ENCODE data around the gene CDC14A.

The CDC14A gene

DNA sequence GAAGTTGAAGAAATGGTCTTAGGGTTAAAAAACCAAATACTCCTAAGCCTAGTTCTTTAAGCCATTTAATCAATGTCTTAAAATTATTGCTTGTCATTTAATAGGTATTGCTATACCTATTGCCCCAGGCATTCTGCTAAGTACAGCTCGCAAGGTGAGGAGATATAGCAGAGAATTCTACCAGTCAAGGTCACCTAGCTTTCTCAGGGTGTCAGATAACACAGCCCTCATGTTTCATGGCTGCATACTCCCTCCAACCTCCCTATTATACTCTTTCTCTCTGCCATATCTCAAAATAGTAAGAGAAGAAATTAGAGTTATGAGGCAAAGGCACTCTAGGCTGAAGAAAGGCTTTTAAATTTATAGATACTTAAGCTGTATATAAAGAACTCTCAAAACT, 117.3 kb downstream of the CDC14A start:
- no peaks in the 10 kb centered on the region for H3K9me3 ChIP-seq (ENCODE audit: insufficient read depth, low read depth, low read length)
- H3K4me1 ChIP-seq (ENCODE audit: control insufficient read depth in 1 of 2, insufficient read depth in 2 of 2, low read length in 2 of 2): no peaks in the 10 kb centered on the region
- H3K18ac ChIP-seq (ENCODE audit: low read length): no peak overlapping the region
- no peak for DNase-seq
- H3K79me2 ChIP-seq (ENCODE audit: control insufficient read depth, insufficient read depth, low read length, poor library complexity): no peaks in the 10 kb centered on the region
- no peak overlapping the region for H3K27ac ChIP-seq (ENCODE audit: low read depth, low read length)
- no peak overlapping the region for H2AK5ac ChIP-seq (ENCODE audit: low read length)
- no peak overlapping the region for H2BK12ac ChIP-seq (ENCODE audit: low read length)
- H3K27me3 ChIP-seq (ENCODE audit: insufficient read depth, low read length): no peaks in the 10 kb centered on the region
- no peak overlapping the region for H3K4me2 ChIP-seq (ENCODE audit: low read length)
- H3K4ac ChIP-seq (ENCODE audit: low read depth, low read length): no peak overlapping the region
- no peak overlapping the region for H4K8ac ChIP-seq (ENCODE audit: low read depth, low read length)
- H3K23ac ChIP-seq (ENCODE audit: low read length): no peak overlapping the region
- no peak overlapping the region for H4K91ac ChIP-seq (ENCODE audit: low read depth, low read length)
- no CpG with 5 or more reads among the region's 1 CpG for WGBS (ENCODE audit: extremely low coverage, insufficient coverage, insufficient read length)
- H3K79me1 ChIP-seq (ENCODE audit: low read length): no peaks in the 10 kb centered on the region
- H3K14ac ChIP-seq (ENCODE audit: low read length): no peak overlapping the region
- H2BK120ac ChIP-seq (ENCODE audit: insufficient read depth, low read length, poor library complexity): no peak overlapping the region
- no peak overlapping the region for H2AFZ ChIP-seq (ENCODE audit: insufficient read depth, low read length, poor library complexity)
- peaks cover 0 to 3% of the 10 kb centered on the region in 2 experiments for H3K36me3 ChIP-seq (ENCODE audit: control insufficient read depth in 1 of 2, insufficient read depth in 2 of 2, low read length in 2 of 2)
- H3K4me3 ChIP-seq (ENCODE audit: low read depth, low read length): no peak overlapping the region
- no peak overlapping the region for H2BK5ac ChIP-seq (ENCODE audit: low read depth, low read length, poor library complexity)
- no peak overlapping the region for H4K12ac ChIP-seq (ENCODE audit: low read depth, low read length)
- no peak overlapping the region for H3K9ac ChIP-seq (ENCODE audit: low read length)

GRCh38 chr1:100474834-100475233, 122.5 kb downstream of the CDC14A start:
- no peak overlapping the region for H3K9ac ChIP-seq (ENCODE audit: low read length)
- H4K8ac ChIP-seq (ENCODE audit: low read depth, low read length): no peak overlapping the region
- H3K14ac ChIP-seq (ENCODE audit: low read length): no peak overlapping the region
- no peak overlapping the region for H4K12ac ChIP-seq (ENCODE audit: low read depth, low read length)
- no peak overlapping the region for H2BK120ac ChIP-seq (ENCODE audit: insufficient read depth, low read length, poor library complexity)
- H4K91ac ChIP-seq (ENCODE audit: low read depth, low read length): no peak overlapping the region
- peaks cover 5 to 7% of the 10 kb centered on the region in 2 experiments for H3K36me3 ChIP-seq (ENCODE audit: control insufficient read depth in 1 of 2, insufficient read depth in 2 of 2, low read length in 2 of 2)
- H3K79me2 ChIP-seq (ENCODE audit: control insufficient read depth, insufficient read depth, low read length, poor library complexity): no peaks in the 10 kb centered on the region
- no peak overlapping the region for H2AFZ ChIP-seq (ENCODE audit: insufficient read depth, low read length, poor library complexity)
- no peaks in the 10 kb centered on the region for H3K27me3 ChIP-seq (ENCODE audit: insufficient read depth, low read length)
- no peak for DNase-seq
- H3K79me1 ChIP-seq (ENCODE audit: low read length): no peaks in the 10 kb centered on the region
- no peak overlapping the region for H3K4me3 ChIP-seq (ENCODE audit: low read depth, low read length)
- no peaks in the 10 kb centered on the region for H3K9me3 ChIP-seq (ENCODE audit: insufficient read depth, low read depth, low read length)
- no peak overlapping the region for H3K4me2 ChIP-seq (ENCODE audit: low read length)
- no peak overlapping the region for H2BK12ac ChIP-seq (ENCODE audit: low read length)
- H3K4ac ChIP-seq (ENCODE audit: low read depth, low read length): no peak overlapping the region
- H2AK5ac ChIP-seq (ENCODE audit: low read length): no peak overlapping the region
- H3K27ac ChIP-seq (ENCODE audit: low read depth, low read length): no peak overlapping the region
- no peak overlapping the region for H3K18ac ChIP-seq (ENCODE audit: low read length)
- H3K4me1 ChIP-seq (ENCODE audit: control insufficient read depth in 1 of 2, insufficient read depth in 2 of 2, low read length in 2 of 2): no peaks in the 10 kb centered on the region
- no peak overlapping the region for H3K23ac ChIP-seq (ENCODE audit: low read length)
- no peak overlapping the region for H2BK5ac ChIP-seq (ENCODE audit: low read depth, low read length, poor library complexity)

DNA sequence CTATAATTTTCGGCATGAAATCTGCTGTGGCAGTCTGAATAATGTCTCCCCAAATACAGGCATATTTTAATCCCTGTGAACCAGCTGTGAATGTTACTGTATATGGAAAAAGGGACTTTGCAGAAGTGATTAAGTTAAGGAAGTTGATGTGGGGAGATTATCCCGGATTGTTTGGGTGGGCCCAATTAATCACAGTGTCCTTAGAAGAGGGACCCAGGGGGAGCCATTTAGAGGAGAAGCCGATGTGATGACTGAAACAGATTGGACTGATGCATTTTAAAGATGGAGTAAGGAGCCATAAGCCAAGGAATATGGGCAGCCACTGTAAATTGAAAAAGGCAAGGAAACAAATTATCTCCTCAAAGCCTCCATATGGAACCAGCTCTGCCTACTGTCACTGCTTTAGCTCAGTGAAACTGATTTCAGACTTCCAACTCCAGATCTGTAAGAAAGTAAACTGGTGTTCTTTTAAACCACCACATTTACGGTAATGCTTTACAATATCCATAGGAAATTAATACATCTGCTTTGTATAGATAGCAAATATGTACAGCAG, 124.5 kb downstream of the CDC14A start:
- H3K18ac ChIP-seq (ENCODE audit: low read length): no peak overlapping the region
- no peak overlapping the region for H2BK120ac ChIP-seq (ENCODE audit: insufficient read depth, low read length, poor library complexity)
- no peaks in the 10 kb centered on the region for H3K4me1 ChIP-seq (ENCODE audit: control insufficient read depth in 1 of 2, insufficient read depth in 2 of 2, low read length in 2 of 2)
- H3K14ac ChIP-seq (ENCODE audit: low read length): no peak overlapping the region
- no peaks in the 10 kb centered on the region for H3K79me2 ChIP-seq (ENCODE audit: control insufficient read depth, insufficient read depth, low read length, poor library complexity)
- H4K12ac ChIP-seq (ENCODE audit: low read depth, low read length): no peak overlapping the region
- H3K9ac ChIP-seq (ENCODE audit: low read length): no peak overlapping the region
- no peak overlapping the region for H2BK5ac ChIP-seq (ENCODE audit: low read depth, low read length, poor library complexity)
- H2AK5ac ChIP-seq (ENCODE audit: low read length): no peak overlapping the region
- H3K4ac ChIP-seq (ENCODE audit: low read depth, low read length): no peak overlapping the region
- H4K8ac ChIP-seq (ENCODE audit: low read depth, low read length): no peak overlapping the region
- WGBS (ENCODE audit: extremely low coverage, insufficient coverage, insufficient read length): no CpG with 5 or more reads among the region's 4 CpGs
- no peak for DNase-seq
- H4K91ac ChIP-seq (ENCODE audit: low read depth, low read length): no peak overlapping the region
- no peak overlapping the region for H3K4me3 ChIP-seq (ENCODE audit: low read depth, low read length)
- no peaks in the 10 kb centered on the region for H3K79me1 ChIP-seq (ENCODE audit: low read length)
- no peak overlapping the region for H3K23ac ChIP-seq (ENCODE audit: low read length)
- H3K36me3 ChIP-seq (ENCODE audit: control insufficient read depth in 1 of 2, insufficient read depth in 2 of 2, low read length in 2 of 2): peaks cover 5 to 7% of the 10 kb centered on the region in 2 experiments
- H3K4me2 ChIP-seq (ENCODE audit: low read length): no peak overlapping the region
- H2BK12ac ChIP-seq (ENCODE audit: low read length): no peak overlapping the region
- no peak overlapping the region for H3K27ac ChIP-seq (ENCODE audit: low read depth, low read length)
- no peaks in the 10 kb centered on the region for H3K27me3 ChIP-seq (ENCODE audit: insufficient read depth, low read length)
- H3K9me3 ChIP-seq (ENCODE audit: insufficient read depth, low read depth, low read length): no peaks in the 10 kb centered on the region
- no peak overlapping the region for H2AFZ ChIP-seq (ENCODE audit: insufficient read depth, low read length, poor library complexity)

GRCh38 chr1:100478816-100479215, 126.5 kb downstream of the CDC14A start:
- Histone ChIP-seq H3K79me2 (ENCODE audit: control insufficient read depth, insufficient read depth, low read length, poor library complexity) (no peaks in the 10 kb centered on the region), H3K14ac (ENCODE audit: low read length) (no peak overlapping the region), H3K23ac (ENCODE audit: low read length) (no peak overlapping the region), H3K9ac (ENCODE audit: low read length) (no peak overlapping the region), H2BK5ac (ENCODE audit: low read depth, low read length, poor library complexity) (no peak overlapping the region), H2AFZ (ENCODE audit: insufficient read depth, low read length, poor library complexity) (no peak overlapping the region), H3K4me3 (ENCODE audit: low read depth, low read length) (no peak overlapping the region), H4K91ac (ENCODE audit: low read depth, low read length) (no peak overlapping the region), H3K27ac (ENCODE audit: low read depth, low read length) (no peak overlapping the region), H2AK5ac (ENCODE audit: low read length) (no peak overlapping the region), H3K4me2 (ENCODE audit: low read length) (no peak overlapping the region), H3K27me3 (ENCODE audit: insufficient read depth, low read length) (no peaks in the 10 kb centered on the region), H3K4ac (ENCODE audit: low read depth, low read length) (no peak overlapping the region), H3K36me3 (ENCODE audit: control insufficient read depth in 1 of 2, insufficient read depth in 2 of 2, low read length in 2 of 2) (peaks cover 5 to 7% of the 10 kb centered on the region in 2 experiments), H4K12ac (ENCODE audit: low read depth, low read length) (no peak overlapping the region), H3K18ac (ENCODE audit: low read length) (no peak overlapping the region), H4K8ac (ENCODE audit: low read depth, low read length) (no peak overlapping the region), H3K9me3 (ENCODE audit: insufficient read depth, low read depth, low read length) (no peaks in the 10 kb centered on the region), H3K79me1 (ENCODE audit: low read length) (no peaks in the 10 kb centered on the region), H2BK120ac (ENCODE audit: insufficient read depth, low read length, poor library complexity) (no peak overlapping the region), H2BK12ac (ENCODE audit: low read length) (no peak overlapping the region), H3K4me1 (ENCODE audit: control insufficient read depth in 1 of 2, insufficient read depth in 2 of 2, low read length in 2 of 2) (no peaks in the 10 kb centered on the region)
- no peak for DNase-seq
- no CpG with 5 or more reads among the region's 1 CpG for WGBS (ENCODE audit: extremely low coverage, insufficient coverage, insufficient read length)
